ENCODE results near the gene SSU72.

DNA sequence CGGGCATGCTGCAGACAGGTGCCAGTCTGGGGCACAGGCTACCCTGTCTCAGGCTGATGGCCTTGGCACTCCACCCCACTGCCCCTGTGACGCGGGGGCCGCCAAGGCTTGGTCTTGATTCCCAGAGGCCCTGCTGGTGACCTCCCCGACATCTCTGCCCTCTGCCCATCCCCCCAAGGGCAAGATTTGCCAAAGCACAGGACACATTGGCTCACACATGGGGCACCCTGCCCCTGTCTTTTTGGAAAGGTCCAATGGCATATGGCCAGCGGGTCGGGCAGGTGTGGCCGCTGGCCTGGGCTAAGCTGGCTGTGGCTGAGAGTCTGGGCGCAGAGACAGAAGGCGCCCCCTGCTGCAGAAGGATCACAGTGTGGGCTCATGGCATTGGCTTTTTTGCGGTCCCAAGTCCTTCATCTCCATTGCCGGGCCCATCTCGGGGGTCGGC lies 45.3 kb upstream of the SSU72 start:
- TF ChIP-seq POLR2A (IDR thresholded peaks at IDR 0.05) (no peak), CTCF (IDR thresholded peaks at IDR 0.05) (no peak), EP300 (IDR thresholded peaks at IDR 0.05) (no peak)

Data from tibial nerve (tissue), 4 donors.